Retinal pigment epithelial cell (primary cell): ENCODE measurements around the gene PLSCR5.
A peak's percentile ranks its signal among the peaks of the same experiment; 100 is the strongest.

Experiments
- DNase-seq: peaks from one replicate; pipeline ENCODE4 v3.0.0-alpha.2; 2010; ENCODE audit warnings: low read depth
- H3K4me3 ChIP-seq: 2 replicates; pipeline ENCODE4 v1.5.1; 2011; ENCODE audit warnings: mild to moderate bottlenecking, low read length, control low read depth, moderate library complexity
- TF ChIP-seq, protein P1 (sequence below): conservative IDR thresholded peaks from 2 replicates; pipeline ENCODE4 v1.5.1; 2011; ENCODE audit warnings: low read depth, low read length, control low read depth, inconsistent platforms

The PLSCR5 gene

DNA sequence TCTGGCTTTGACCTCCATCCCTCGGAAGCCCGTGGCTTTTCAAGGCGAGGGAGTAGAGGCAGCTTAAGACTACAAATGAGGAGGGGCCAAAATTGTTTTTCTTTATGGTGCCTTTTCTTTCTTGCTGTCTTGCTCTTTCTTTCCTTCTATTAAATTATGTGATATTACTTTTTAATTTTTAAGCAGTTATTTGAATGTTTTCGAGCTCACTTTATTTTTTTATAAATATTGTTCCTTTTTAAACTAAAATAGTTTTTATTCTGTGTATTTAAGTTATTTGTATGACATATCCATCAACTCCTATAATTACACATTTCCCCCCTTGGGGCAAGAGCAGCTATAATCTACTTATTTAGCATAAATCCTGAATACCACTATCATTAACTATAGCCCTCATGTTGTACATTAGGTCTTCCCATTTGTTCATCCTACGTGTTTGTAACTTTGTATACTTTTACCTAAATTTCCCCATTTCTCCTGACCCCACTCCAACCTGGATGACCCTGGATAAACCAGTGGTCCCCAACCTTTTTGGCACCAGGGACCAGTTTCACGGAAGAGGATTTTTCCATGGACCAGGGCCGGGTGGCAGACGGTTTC lies 60.1 kb downstream of the PLSCR5 start:
- peak overlapping the region; percentile 81 for H3K4me3 ChIP-seq
- TF ChIP-seq, protein P1, sequence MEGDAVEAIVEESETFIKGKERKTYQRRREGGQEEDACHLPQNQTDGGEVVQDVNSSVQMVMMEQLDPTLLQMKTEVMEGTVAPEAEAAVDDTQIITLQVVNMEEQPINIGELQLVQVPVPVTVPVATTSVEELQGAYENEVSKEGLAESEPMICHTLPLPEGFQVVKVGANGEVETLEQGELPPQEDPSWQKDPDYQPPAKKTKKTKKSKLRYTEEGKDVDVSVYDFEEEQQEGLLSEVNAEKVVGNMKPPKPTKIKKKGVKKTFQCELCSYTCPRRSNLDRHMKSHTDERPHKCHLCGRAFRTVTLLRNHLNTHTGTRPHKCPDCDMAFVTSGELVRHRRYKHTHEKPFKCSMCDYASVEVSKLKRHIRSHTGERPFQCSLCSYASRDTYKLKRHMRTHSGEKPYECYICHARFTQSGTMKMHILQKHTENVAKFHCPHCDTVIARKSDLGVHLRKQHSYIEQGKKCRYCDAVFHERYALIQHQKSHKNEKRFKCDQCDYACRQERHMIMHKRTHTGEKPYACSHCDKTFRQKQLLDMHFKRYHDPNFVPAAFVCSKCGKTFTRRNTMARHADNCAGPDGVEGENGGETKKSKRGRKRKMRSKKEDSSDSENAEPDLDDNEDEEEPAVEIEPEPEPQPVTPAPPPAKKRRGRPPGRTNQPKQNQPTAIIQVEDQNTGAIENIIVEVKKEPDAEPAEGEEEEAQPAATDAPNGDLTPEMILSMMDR = no peak

DNA sequence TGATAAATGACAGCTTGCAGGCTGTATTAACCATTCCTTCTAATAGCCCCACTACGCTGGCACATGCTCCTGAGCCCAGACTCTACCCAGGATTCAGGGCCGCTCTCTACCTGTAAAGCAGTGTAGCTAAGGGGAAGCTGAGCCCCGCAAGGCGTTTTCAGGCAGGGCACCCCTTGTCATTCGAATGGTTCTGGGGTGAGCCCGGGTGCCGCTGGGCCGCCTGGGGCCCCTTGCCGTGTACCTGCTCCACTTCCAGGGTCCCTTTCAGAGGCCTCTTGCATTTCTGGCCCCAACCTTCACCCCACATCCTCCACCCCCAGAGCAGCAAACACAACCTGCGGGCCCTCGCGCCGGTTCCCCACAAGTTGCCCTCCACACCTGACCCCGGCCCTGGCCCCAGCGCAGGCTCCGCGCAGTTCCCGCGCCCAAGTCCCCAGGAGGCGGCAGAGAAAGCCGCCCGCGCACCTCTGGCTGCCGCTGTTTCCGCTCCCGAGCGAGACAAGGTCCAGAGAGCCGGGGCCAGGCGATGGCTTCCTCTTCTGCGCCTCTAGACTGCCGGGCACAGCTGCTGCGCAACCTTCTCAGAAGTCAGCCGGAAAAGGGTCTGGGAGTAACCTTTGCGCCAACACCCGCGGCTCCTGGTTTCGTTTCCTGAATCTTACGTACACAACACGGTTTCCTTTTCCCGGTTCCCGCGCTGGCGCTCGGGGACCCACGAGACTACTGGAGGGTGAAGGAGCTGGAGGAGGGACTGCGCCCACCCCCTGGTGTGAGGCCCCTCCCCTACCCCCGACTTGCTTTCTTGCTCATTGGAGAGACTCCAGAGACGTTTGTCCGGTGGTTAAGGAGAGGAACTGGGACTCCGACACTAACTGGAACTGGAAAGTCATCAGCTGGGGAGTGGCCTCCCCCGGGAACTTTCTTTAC lies 60.9 kb downstream of the PLSCR5 start, which contains the start of gene PLSCR1:
PLSCR1 (minus strand) TSS at position 606 of the 927 bp plus-strand sequence. CDS start 8,055 bp downstream, outside the sequence.
- DNase-seq = peak; percentile 76
- peak within 1 kb of the TSS; percentile 81 for H3K4me3 ChIP-seq
- TF ChIP-seq, protein P1 = no peak

More for the DNA sequence above, 60.1 kb downstream of the PLSCR5 start:
- DNase-seq = no peak

DNA sequence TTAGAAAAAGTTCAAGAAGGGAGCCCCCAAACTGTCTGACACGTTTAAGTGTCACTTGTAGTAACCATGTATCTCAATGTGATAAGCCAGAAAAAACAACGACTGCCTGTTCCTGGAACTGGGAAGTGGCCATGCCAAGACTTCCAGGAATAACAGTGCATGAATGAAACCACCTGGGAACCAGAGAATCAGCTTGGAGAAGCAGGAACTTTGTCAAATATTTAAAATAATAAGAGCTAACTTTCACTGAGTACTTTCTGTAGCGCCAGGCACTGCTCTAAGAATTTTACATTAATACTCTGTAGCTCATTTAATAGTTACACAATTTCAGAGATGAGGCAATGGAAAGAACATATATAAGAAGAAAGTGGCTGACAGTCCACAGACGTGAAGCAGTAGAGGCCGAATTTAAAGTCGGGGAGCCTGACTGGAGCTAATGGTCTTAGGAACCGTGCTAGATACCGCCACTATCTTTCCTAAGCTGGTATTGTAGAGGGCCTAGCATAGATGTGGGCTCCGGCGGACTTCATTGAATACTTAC lies 61.6 kb downstream of the PLSCR5 start:
- DNase-seq = no peak
- TF ChIP-seq, protein P1 = no peak
- H3K4me3 ChIP-seq = peak overlapping the region; percentile 81

- H3K4me3 ChIP-seq = peak overlapping the region; percentile 81
- TF ChIP-seq, protein P1 = no peak
- DNase-seq = no peak
Measured at GRCh38 chr3:146542978-146543377, 62.2 kb downstream of the PLSCR5 start.

DNA sequence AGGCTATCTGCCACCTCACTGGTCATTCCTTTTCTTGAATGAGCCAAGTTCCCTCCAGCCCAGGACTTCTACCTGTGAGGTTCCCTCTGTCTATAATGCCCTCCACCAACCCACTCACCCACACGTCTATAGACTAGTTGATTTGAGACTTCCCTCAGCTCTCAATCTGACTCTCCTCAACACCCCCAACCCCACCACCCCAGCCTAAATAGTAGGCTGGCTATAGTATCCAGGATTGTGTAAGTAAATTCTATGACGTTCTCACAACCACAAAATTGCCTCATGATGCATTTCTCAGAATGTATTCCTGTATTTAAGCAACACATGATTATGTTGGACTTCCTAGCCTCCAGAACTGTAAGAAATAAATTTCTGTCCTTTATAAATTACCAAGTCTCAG lies 63.0 kb downstream of the PLSCR5 start:
- DNase-seq = no peak
- TF ChIP-seq, protein P1 = no peak
- H3K4me3 ChIP-seq = no peak overlapping the region

- TF ChIP-seq, protein P1 = no peak
- H3K4me3 ChIP-seq = no peak overlapping the region
- no peak for DNase-seq
Measured at GRCh38 chr3:146540978-146541377, 64.2 kb downstream of the PLSCR5 start.
